Suprapubic skin (tissue), 4 donors: ENCODE results near the gene RASA2.

Experiments
- POLR2A ChIP-seq, 2 donors: fragments of 450-650 bp; IDR thresholded peaks; one replicate each; pipeline ENCODE4 v1.6.1; 2017; ENCODE audit warnings: antibody characterized with exemption in 2 of 2, mild to moderate bottlenecking in 2 of 2, moderate library complexity in 2 of 2
- POLR2AphosphoS5 ChIP-seq, 3 donors: sonication (generic); formaldehyde crosslinking; IDR thresholded peaks; one replicate each; pipeline ENCODE4 v1.6.1; 2017; ENCODE audit warnings: antibody characterized with exemption in 3 of 3
- TF ChIP-seq, protein P1 (sequence below), 2 donors: fragments of 200-600 bp in 1 of 2; fragments of 450-650 bp in 1 of 2; sonication (generic) in 1 of 2; IDR thresholded peaks; one replicate each; pipeline ENCODE4 v1.5.1; 2016 to 2019; ENCODE audit warnings: antibody characterized with exemption in 2 of 2, mild to moderate bottlenecking in 1 of 2, moderate library complexity in 1 of 2

DNA sequence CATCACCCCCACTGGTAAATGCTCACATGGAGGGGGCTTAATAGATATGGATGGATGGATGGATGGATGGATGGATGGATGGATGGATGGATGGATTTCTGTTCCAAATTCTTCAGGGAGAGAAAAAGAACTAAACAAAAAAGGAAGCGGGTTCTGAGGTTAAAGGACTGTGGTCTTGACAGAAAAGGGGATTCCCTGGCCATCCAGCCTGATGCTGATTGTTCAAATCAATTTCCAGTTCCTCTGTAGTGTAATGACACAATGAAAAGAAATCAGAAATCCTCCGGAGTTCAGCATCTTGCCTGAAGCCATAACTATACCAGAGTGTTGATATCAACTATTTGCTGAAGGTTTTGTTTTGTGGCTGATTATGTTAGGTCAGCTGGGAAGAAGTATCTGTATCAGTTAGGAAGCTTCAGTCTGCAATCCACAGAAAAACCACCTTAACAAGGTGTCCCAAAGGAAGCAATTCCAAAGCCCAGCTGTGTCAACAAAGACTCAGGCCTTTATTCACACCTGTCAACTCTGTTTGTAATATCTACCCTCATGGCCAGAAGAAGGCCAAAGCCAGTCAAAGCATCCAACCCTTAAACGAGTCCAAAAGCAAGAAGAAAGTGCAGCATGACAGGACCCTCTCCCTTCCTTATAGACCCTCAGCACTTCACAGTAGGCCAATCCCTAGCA is 24.5 kb upstream of the RASA2 start:
- no peak for TF ChIP-seq POLR2AphosphoS5 (IDR thresholded peaks at IDR 0.05)
- TF ChIP-seq, protein P1, sequence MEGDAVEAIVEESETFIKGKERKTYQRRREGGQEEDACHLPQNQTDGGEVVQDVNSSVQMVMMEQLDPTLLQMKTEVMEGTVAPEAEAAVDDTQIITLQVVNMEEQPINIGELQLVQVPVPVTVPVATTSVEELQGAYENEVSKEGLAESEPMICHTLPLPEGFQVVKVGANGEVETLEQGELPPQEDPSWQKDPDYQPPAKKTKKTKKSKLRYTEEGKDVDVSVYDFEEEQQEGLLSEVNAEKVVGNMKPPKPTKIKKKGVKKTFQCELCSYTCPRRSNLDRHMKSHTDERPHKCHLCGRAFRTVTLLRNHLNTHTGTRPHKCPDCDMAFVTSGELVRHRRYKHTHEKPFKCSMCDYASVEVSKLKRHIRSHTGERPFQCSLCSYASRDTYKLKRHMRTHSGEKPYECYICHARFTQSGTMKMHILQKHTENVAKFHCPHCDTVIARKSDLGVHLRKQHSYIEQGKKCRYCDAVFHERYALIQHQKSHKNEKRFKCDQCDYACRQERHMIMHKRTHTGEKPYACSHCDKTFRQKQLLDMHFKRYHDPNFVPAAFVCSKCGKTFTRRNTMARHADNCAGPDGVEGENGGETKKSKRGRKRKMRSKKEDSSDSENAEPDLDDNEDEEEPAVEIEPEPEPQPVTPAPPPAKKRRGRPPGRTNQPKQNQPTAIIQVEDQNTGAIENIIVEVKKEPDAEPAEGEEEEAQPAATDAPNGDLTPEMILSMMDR (IDR thresholded peaks at IDR 0.05): no peak
- no peak for TF ChIP-seq POLR2A (IDR thresholded peaks at IDR 0.05)
